HG03103 (cell line): Measurements from ENCODE around the gene TAS2R39.

Source experiments
- ATAC-seq: cut with Tn5 transposase; IDR thresholded peaks from one replicate; pipeline ENCODE4 v1.9.1; 2021; ENCODE audit warnings: low read depth; ENCODE audit not compliant: unreplicated experiment

TAS2R39 gene

GRCh38 chr7:143214789-143215679, 31.8 kb downstream of the TAS2R39 start:
- peak; percentile 88 for ATAC-seq

DNA sequence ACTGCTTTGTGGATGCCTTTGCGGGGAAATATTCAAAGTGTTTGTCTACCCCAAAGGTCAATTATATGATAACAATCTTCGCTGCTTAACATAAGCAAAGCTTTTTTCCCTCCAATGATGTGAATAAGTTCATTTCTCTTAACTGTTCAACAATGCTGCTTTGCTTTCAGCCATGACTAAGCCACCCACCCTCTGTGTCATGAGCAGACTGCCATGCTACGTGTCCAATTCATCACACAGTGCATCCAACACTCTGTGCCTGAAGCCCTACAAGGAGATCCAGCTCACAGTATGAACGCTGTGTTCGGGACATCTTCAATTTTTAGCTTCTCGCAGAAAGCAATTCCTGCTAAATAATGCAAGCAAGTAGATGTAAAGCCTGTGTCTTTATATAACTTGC, 32.9 kb downstream of the TAS2R39 start:
- ATAC-seq, result no peak

- no peak for ATAC-seq
Observed at GRCh38 chr7:143216686-143217085, 33.5 kb downstream of the TAS2R39 start.

DNA sequence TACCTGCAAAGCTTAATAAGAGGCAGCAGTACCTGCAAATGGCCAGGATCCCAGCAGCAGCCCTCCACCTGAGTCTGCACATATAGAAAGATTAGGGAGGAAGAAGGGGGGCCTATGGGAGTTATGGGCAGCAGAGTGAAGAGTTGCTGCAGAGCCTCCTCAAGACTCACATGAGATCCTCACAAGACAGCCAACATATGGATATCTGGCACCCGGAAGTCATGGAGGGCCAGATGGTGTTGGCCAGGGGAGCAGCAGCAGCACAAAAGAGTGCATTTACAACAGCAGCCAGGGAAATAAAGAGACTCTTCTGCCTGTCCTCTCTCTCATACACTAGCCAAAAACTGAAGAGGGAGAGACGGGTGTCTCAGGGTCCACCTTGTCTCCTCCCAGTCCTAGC, 34.6 kb downstream of the TAS2R39 start:
- no peak for ATAC-seq

DNA sequence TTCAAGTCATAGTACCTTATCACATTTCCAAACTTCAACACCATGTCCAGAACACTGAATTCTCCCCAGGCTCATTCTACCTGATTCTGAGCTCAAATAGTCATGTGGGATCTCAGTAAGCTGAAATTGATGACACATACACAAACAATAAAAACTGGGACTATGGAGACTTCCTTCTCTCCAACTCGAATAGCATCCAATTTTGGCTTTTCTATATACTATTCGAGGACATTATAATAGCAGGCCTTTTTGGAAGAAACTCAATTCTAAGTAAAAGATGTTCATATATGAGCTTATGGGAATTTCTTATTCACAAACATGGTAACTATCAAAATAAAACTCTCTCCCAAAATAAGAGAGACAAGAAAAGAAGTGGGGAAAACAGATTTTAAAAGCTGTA, 38.1 kb downstream of the TAS2R39 start:
- no peak for ATAC-seq

- ATAC-seq, result no peak
Observed at GRCh38 chr7:143221737-143222136, 38.5 kb downstream of the TAS2R39 start, which contains the start of gene TAS2R40. Gene TAS2R40, plus strand, starts transcription at chr7:143222037. Its CDS starts 42 bp downstream, at chr7:143222079.

GRCh38 chr7:143222782-143223181, 39.6 kb downstream of the TAS2R39 start:
- ATAC-seq, result no peak

DNA sequence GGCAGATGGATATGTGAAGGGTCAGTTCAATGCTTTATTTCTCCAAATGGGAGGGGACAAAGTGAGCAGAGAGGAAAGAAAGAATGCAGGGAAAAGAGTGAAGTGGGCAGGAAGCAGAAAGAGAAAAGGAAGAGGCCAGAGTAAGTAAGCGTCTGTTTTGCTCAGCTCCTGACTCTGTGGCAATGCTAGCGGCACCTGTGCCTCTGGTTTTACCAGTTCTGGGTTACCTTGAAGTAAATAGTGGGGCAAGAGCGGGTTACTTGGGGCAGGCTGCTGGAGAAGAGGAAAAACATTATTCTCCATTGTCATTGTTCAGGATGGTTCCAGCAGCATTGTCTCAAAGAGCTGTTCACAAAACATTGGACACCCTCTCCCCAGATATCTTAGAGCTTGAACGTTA, 40.6 kb downstream of the TAS2R39 start:
- ATAC-seq, result no peak

GRCh38 chr7:143225047-143225446, 41.8 kb downstream of the TAS2R39 start:
- no peak for ATAC-seq

DNA sequence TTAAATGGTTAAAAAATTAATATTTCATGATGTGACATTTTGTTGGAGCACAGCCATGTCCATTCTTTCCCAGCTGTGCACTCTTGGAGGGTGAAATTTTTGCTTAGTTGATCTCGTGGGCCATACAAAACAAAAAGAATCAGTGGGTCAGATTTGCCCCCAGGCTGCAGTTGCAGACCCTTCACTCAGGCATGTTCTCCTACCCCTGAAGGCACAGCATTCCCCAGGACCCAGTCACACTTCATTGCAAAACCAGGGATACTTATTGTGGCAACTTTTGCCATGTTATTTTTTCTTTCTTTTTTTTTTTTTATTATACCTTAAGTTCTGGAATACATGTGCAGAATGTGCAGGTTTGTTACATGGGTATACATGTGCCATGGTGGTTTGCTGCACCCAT, 44.6 kb downstream of the TAS2R39 start:
- ATAC-seq, result no peak

DNA sequence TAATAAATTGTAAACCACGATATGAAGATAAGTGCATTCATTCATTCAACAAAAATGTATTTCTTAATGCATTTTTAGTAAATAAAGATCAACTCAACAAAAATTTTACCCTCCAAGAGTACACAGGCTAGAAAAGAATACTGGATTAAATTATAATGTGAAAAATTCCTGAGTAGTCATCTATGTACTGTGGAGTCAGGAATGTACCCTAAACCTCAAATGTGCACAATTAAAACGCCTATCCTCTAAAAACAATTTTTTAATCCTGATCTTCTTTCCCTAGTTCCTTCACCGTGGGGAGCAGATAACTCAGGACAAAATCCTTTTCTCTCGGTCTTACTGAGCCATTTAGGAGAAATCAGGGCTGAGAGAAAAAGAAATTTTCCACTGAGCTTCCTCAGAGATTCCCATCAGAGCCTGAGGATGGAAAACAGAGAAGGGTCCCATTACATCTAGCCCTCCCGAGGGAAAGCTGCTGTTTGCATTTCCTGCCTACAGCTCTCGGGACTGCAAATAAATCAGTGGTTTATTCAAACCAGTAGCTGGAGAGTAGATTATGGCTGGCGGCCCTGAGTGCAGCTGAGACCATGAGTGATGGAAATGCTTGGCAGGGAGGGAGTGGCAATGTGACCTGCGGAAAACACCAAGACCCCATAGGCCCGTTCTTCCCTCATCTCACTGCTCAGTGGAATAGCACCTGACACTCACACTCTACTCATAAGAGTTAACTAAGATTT, 46.0 kb downstream of the TAS2R39 start:
- ATAC-seq, result no peak

GRCh38 chr7:143230602-143231457, 47.6 kb downstream of the TAS2R39 start:
- no peak for ATAC-seq
